GM12801 (cell line): ENCODE measurements around the gene C19orf25.

Experiments
- CTCF ChIP-seq: IDR thresholded peaks from one replicate; pipeline ENCODE4 v1.5.1; 2011; ENCODE audit warnings: control low read depth; ENCODE audit not compliant: insufficient read length; ENCODE audit errors: extremely low read depth

Gene C19orf25

GRCh38 chr19:1438035-1438932 lies 40.7 kb downstream of the C19orf25 start, which contains the start of gene RPS15:
Gene RPS15, plus strand, starts transcription at chr19:1438396. Its CDS starts 30 bp downstream, at chr19:1438426.
- no peak for TF ChIP-seq CTCF

DNA sequence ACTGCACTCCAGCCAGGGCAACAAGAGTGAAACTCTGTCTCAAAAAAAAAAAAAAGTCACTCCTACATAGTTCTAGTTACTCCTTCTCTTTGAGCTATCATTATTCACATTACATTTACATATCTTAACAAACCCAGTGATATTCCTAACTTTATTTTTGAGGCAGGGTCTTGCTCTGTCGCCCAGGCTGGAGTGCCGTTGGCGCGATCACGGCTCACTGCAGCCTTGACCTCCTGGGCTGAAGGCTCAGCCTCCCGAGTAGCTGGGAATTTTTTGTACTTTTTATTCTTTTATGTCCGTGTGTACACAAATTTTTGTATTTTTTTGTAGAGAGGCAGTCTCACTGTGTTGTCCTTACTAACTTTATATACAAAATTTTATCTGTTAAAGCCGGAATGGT lies 41.4 kb downstream of the C19orf25 start:
- TF ChIP-seq CTCF = no peak

DNA sequence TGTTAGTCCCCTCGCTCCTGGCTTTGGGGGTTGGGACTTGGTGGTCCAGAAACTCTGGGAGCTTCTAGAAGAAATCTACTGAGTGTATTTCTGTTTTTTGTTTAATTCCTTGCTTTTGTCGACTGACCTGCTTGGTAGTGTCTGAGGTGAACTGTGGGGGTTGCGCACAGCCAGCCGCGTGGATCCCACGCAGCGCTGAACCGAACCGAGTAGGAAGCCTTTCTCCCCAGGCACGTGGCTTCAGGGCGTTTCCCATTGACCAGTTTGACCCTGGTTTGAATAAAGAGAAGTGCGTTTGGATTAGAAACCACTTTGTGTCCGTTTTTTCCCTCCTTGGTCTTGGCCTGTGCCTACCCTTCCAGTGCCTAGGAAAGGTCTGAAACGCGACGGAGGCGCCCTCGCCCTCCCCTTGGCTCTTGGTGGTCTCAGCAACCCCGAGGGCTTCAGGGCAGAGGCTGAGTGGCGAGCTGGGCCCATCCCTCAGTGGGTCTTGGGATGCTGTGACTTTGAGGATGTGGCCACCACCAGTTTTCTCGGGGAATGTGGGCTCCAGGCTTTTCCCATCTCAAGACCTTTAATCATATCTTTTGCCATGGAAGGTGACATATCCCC lies 43.5 kb downstream of the C19orf25 start:
- no peak for TF ChIP-seq CTCF

DNA sequence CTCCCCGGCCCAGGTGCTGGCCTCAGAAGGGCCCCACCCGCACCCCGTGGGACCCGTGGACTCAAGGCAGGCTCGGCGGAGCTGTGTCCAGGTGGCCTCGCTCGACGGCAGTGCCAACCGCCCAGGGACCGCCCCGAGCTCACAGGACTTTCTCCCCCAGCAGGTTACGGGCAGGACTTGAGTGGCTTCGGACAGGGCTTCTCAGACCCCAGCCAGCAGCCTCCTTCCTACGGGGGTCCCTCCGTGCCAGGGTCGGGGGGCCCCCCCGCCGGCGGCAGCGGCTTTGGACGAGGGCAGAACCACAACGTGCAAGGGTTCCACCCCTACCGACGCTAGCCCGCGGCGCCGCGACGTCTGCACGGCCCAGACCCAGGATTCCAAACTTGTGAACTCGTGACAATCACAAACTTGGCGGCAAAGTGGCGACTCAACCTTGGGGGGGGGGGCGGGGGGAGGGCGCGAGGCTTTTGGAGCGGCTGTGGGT lies 44.4 kb downstream of the C19orf25 start:
- no peak for TF ChIP-seq CTCF

DNA sequence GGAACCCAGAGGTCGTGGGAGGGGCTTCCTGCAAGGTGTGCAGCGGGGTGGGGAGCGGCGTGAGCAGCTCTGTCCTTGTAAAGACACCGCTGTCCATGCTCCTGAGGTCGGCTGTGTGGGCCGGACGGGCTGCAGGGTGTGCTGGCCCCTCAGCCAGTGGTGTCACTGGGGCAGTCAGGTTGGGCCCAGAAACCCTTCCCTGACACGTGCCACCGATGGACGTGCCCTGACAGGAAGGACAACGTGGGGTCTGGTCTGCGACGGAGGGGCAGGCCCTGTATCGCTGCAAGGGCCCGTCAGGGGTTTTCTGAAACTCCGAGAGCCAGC lies 45.0 kb downstream of the C19orf25 start:
- no peak for TF ChIP-seq CTCF

GRCh38 chr19:1433119-1434039 lies 45.6 kb downstream of the C19orf25 start:
- TF ChIP-seq CTCF = no peak

DNA sequence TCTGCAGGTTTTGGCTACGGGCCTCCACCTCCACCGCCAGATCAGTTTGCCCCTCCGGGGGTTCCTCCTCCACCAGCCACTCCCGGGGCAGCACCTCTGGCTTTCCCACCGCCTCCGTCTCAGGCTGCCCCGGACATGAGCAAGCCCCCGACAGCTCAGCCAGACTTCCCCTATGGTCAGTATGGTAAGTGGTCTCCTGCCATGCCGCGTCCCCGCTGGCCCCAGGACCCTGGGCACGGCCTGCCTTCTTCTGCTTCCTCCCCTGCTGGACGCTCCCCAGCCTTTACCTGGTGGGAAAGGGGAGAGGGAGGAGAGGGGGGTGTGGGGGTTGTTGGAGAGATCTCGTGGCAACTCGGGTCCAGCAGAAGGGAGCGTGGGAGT lies 46.5 kb downstream of the C19orf25 start:
- no peak for TF ChIP-seq CTCF
